ENCODE data around the gene FOS. TPM values are rescaled to one million over a fixed set of nuclear protein-coding genes. Genes with fewer than 3 reads are reported as not detected.
"Not testable (repeated sequence)": the region's sequence is repeated elsewhere in the genome, so short reads cannot be mapped to it uniquely, and the experiment has no call there.

Gene FOS
- total and polyA plus RNA-seq, 2 of the 13 experiments (the other 11 are each of a cell fraction or from before 2014, with no cell fraction given), result 15.9 to 24.2 TPM

DNA sequence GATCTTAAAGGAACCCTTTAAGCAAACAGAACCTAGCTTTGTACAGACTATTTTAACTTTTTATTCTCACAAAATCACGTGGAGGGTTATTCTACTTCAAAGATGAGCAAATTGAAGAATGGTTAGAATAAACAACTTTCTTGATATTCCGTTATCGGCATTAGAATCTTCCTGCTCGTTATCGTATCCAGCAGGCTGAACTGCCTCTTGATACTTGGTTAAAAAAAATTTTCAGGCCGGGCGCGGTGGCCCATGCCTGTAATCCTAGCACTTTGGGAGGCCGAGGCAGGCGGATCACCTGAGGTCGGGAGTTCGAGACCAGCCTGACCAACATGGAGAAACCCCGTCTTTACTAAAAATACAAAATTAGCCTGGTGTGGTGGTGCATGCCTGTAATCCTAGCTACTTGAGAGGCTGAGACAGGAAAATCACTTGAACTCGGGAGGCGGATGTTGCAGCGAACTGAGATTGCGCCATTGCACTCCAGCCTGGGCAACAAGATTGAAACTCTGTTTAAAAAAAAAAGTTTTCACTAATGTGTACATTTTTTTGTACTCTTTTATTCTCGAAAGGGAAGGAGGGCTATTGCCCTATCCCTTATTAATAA, 4.0 kb downstream of the FOS start:
- H2AFZ ChIP-seq (ENCODE audit: low read length); H3K79me2 ChIP-seq (ENCODE audit: insufficient read depth, low read length); intact Hi-C loops (cut with micrococcal nuclease; ENCODE audit: unreplicated experiment); in situ Hi-C loops (cut with HindIII; ENCODE audit: extremely low pct_ligation_motif_present, low pct_unique_long_range_greater_than_20kb); H3K9ac ChIP-seq (ENCODE audit: insufficient read depth, low read depth, low read length); H3K9me3 ChIP-seq (ENCODE audit: low read length); BruUV-seq (replicated peaks); DNase-seq (ENCODE audit: low spot score); H3K27ac ChIP-seq (ENCODE audit: extremely low read length, insufficient read depth, low read length); CTCF ChIA-PET (ENCODE audit: low intra/inter-chr PET ratio, low total read pairs); FAIRE-seq; H3K27me3 ChIP-seq (ENCODE audit: control insufficient read depth in 1 of 2, insufficient read depth in 2 of 2, low read length in 2 of 2); ATAC-seq; H3K4me3 ChIP-seq (replicated peaks in 1 of 3; ENCODE audit: insufficient read depth in 1 of 3, low read depth in 2 of 3, low read length in 3 of 3); TF ChIP-seq SOX13 (IDR thresholded peaks at IDR 0.05): not testable (repeated sequence)
- Histone ChIP-seq H4K20me1 (ENCODE audit: insufficient read depth, low read length) (peaks cover 11% of the 10 kb centered on the region; the same call in 1 of the 2 replicates), H3K4me1 (ENCODE audit: insufficient read depth, low read length) (peaks cover 66% of the 10 kb centered on the region), H3K4me2 (ENCODE audit: low read depth, low read length) (peak overlapping the region; percentile 83), H3K36me3 (replicated peaks in 1 of 2; ENCODE audit: control insufficient read depth in 1 of 2, insufficient read depth in 2 of 2, low read length in 2 of 2) (peaks cover 3 to 14% of the 10 kb centered on the region in 2 experiments; a peak in 4 of 5 replicates)
- 90% methylated on average over 18 of the region's 18 CpGs for WGBS (ENCODE audit: low lambda C conversion rate)
- peak in 1 of 2 experiments; percentile 25; a peak in 2 of 4 replicates for TF ChIP-seq POLR2A (IDR thresholded peaks at IDR 0.05; ENCODE audit: insufficient read depth in 1 of 2, low read depth in 2 of 2, low read length in 2 of 2)
- peak; percentile 64 for TF ChIP-seq CEBPB (IDR thresholded peaks at IDR 0.05; ENCODE audit: borderline replicate concordance, low read depth, low read length)
- TF ChIP-seq, protein P1, sequence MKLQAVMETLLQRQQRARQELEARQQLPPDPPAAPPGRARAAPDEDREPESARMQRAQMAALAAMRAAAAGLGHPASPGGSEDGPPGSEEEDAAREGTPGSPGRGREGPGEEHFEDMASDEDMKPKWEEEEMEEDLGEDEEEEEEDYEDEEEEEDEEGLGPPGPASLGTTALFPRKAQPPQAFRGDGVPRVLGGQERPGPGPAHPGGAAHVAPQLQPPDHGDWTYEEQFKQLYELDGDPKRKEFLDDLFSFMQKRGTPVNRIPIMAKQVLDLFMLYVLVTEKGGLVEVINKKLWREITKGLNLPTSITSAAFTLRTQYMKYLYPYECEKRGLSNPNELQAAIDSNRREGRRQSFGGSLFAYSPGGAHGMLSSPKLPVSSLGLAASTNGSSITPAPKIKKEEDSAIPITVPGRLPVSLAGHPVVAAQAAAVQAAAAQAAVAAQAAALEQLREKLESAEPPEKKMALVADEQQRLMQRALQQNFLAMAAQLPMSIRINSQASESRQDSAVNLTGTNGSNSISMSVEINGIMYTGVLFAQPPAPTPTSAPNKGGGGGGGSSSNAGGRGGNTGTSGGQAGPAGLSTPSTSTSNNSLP (IDR thresholded peaks at IDR 0.05; ENCODE audit: low read depth, low read length), result peak; percentile 36
- peak in 1 of 2 experiments; percentile 36; a peak in 1 of 4 replicates for TF ChIP-seq SOX13 (CRISPR knock-in tag; conservative IDR thresholded peaks at IDR 0.05 in 1 of 2, IDR thresholded peaks at IDR 0.05 in 1 of 2)
- TF ChIP-seq, protein P2, sequence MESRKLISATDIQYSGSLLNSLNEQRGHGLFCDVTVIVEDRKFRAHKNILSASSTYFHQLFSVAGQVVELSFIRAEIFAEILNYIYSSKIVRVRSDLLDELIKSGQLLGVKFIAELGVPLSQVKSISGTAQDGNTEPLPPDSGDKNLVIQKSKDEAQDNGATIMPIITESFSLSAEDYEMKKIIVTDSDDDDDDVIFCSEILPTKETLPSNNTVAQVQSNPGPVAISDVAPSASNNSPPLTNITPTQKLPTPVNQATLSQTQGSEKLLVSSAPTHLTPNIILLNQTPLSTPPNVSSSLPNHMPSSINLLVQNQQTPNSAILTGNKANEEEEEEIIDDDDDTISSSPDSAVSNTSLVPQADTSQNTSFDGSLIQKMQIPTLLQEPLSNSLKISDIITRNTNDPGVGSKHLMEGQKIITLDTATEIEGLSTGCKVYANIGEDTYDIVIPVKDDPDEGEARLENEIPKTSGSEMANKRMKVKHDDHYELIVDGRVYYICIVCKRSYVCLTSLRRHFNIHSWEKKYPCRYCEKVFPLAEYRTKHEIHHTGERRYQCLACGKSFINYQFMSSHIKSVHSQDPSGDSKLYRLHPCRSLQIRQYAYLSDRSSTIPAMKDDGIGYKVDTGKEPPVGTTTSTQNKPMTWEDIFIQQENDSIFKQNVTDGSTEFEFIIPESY (CRISPR knock-in tag; IDR thresholded peaks at IDR 0.05), result peak; percentile 78
- peak; percentile 58; the same call in 1 of the 2 replicates for TF ChIP-seq ZBTB38 (CRISPR knock-in tag; IDR thresholded peaks at IDR 0.05)
- POLR2A ChIA-PET, result interaction anchor here (0.8 to 3.5 kb wide), 2 partner anchors 11 kb away, joined by 3 to 17 read pairs; no protein-coding TSS in a partner anchor
